GM19463 (cell line): ENCODE data around the gene TMEM175.

ENCODE experiments used
- ATAC-seq: cut with Tn5 transposase; IDR thresholded peaks from one replicate; pipeline ENCODE4 v1.9.1; 2021; ENCODE audit warnings: mild to moderate bottlenecking, moderate library complexity; ENCODE audit not compliant: unreplicated experiment

The TMEM175 gene

DNA sequence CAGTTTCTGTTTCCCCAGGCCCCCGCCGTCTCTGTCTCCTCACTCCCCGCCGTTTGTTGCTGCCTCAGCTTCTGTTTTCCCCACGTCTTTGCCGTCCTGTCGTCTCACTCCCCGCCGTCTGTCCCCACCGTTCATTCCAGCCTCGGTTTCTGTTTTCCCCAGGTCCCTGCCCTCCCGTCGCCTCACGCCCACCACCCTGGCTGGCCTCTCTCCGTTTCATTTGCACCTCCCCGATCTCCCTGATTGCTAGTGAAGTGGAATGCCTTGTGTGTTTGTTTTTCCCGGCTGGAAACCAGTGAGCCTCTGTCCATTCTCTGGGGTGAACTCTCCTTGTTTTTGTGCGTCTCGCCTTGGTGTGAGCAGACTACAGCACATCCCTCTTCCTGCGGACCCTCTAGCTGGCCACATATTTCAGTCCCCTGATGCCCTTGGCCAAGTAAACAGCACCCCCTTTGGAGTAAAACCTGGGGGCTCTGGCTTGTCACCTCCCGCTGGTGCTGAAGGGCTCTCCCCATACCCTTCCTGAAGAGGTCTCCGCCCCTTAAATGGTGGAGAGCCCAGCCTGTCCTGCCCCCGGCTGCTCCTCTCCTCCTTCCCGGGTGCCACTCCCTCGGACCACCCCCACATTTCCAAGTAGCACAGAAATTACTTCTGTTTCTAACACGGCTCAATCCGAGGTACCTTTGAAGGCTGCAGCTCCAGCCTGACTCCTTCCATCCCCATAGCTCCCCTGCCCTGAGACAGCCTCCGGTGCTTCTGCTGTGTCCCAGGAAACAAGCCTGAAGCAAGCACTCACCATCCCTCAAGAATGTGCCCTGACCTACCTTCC lies 13.2 kb downstream of the TMEM175 start:
- no peak for ATAC-seq

DNA sequence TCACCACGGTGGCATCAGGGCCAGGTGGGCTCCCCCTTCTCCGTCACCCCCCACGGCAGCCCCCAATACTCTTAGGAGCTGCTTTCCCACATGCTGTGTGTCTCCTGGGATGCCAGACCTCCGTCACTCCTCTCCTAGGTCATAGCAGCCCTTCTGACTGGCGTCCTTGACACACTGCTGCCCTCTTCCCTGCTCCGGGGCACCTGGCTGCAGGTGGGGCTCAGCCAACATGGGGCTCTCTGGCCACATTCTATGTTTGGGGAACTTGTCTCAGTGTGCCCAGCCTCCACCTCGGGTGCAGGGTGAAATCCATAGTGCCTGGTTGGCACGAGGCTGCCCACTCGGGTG lies 13.8 kb downstream of the TMEM175 start:
- ATAC-seq = no peak

DNA sequence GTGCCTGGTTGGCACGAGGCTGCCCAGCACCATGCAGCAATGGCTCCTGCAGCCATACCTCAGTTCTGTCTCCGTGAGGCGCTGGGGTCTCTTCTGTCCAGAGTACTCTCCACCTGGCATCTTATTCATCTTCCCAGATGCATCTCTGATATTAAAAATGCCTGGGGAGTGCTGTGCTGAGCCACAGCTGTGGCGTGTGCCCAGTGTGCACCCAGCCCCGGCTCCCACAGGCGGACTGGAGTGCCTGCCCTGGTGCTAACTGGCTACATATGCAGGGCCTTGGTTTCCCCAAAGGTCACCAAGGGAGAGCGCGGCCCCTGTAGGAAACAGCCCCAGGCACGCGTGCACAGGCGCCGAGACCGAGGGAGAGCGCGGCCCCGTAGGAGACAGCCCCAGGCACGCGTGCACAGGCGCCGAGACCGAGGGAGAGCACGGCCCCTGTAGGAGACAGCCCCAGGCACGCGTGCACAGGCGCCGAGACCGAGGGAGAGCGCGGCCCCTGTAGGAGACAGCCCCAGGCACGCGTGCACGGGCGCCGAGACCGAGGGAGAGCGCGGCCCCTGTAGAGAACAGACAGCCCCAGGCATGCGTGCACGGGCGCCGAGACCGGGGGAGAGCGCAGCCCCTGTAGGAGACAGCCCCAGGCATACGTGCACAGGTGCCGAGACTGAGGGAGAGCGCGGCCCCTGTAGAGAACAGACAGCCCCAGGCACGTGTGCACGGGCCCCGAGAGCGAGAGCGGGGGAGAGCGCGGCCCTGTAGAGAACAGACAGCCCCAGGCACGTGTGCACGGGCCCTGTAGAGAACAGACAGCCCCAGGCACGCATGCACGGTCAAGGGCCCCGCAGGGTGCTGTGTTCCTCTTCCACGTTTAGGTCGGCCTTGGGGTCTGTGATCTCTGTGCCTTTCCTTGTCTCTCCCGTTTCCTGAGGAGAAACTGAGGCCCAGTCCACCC lies 14.5 kb downstream of the TMEM175 start:
- no peak for ATAC-seq

DNA sequence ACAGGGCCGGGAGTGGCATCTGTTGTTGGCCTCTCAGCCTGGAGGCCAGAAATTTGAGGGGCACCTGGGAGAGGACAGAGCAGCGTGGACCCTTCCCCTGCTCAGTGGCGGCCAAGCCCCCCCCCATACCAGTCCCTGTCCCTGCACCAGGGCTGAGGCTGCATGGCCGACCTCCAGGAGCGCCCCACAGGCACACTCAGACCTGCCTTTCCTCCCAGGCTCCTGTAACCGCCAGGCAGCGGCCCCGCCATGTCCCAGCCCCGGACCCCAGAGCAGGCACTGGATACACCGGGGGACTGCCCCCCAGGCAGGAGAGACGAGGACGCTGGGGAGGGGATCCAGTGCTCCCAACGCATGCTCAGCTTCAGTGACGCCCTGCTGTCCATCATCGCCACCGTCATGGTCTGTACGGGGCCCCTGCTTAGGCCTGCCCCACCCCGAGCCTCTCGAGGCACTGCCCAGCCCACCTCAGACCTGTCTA lies 15.3 kb downstream of the TMEM175 start:
- ATAC-seq = no peak

DNA sequence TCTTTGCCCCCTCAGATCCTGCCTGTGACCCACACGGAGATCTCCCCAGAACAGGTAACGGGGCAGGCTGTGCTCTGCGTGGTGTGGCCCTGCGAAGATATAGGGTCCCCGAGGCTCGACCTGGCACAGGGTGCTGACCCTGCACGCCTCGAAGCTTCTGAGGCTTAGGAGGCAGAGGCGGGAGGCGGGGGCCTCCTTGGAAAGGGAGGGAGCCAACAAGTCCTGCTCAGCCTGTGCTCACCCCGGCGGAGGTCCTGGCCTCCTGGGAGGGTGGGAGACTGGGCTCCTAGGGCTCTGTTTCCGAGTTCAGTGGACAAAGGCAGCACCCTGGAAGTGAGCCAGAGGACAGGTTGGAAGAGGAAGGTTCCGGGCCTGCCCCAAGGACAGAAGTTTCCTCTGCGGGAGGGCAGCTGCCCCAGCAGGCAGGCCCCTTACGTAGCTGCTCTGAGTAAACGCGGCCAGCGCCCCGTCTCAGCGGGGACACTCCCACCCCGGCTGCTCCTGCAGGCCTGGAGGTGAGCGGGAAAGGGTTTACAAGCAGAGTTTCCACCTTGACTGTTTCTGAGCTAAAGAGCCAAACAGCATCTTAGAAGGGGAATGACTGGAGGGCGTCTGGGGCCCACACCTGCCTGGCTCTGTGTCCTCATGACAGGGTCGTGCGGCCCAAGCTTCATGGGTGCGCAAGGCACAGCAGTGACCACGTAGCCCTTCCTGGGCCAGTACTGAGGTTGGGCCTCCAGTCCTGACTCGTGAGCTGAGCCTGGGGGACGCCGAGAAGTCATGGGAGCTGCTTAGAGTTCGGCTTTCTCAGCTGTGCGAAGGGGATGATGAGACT lies 16.1 kb downstream of the TMEM175 start:
- no peak for ATAC-seq

DNA sequence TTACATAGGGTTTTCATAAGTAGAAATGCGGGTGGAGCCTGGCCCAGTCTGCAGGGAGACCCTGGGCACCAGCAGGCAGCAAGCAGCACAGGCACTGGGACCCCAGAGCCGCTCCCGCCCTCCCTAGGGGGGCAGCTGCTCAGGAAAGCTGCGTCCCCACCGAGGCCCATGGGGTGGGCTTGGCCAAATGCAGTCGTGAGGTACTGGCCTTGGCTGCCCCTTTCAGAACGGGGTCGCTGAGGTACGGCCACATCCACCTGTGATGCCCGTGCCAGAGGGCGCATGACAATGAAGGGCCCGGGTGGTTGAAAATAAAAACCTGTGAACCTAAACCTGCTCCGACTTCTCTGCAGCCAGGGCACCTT lies 16.7 kb downstream of the TMEM175 start:
- ATAC-seq = no peak

DNA sequence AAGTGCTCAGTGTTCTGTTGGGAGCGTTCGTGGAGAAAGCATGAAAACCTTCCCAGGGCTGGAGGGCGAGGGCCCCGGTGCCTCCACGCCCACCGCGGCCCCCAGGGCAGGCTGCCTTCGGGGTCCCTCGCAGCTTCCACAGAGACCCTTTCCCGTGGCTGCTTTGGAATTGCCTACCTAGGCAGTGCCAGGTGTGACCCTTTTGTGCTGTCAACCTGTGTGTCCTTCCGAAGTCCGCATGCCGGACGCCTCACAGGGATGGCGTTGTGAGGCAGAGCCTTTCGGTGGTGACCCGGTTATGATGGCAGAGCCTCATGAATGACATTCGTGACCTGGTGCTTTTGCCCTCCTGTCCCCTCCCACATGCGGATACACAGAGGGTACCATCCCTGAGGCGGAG lies 17.4 kb downstream of the TMEM175 start:
- ATAC-seq = no peak

DNA sequence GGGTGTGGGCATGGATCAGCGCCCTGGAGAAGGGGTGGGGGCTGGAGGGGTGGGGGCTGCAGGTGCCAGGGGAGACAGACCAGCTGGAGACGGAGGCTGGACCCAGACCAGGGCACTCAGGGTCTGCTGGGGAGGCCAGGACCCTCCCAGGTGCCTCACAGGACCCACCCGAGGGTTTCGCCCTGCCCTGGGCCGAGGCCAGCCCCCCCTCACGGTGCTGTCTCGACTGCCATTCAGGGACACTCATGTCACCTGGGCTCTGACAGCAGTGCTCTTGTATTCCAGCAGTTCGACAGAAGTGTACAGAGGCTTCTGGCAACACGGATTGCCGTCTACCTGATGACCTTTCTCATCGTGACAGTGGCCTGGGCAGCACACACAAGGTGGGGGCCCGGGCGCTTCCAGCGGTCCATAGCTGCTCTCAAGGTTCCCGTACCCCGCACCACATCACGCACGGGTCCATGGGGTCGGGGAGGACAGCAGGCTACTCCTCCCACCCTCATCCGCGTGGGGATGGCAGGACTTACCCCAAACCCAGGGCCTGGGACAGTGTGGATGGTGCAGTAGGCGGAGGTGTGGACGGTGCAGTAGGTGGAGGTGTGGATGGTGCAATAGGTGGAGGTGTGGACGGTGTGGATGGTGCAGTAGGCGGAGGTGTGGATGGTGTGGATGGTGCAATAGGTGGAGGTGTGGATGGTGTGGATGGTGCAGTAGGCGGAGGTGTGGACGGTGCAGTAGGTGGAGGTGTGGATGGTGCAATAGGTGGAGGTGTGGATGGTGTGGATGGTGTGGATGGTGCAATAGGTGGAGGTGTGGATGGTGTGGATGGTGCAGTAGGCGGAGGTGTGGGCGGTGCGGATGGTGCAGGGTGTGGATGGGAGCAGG lies 18.1 kb downstream of the TMEM175 start:
- no peak for ATAC-seq

DNA sequence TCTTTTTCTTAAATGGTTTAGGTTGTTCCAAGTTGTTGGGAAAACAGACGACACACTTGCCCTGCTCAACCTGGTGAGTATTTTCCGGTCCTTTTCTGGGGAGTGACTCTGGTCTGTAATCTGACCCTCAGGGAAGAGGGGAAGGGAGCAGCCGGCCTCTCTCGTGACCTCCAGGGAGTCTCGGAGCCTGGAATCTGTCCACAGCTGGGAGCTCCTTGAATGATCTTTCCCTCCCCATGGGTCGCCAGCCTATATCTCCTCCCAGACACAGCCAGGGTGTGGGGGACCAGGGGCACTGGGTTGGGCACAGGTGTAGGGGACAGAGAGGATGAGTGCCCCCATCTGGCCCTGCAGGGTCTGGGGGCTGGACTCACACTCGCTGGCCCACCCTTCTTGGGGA lies 18.9 kb downstream of the TMEM175 start:
- ATAC-seq = no peak

DNA sequence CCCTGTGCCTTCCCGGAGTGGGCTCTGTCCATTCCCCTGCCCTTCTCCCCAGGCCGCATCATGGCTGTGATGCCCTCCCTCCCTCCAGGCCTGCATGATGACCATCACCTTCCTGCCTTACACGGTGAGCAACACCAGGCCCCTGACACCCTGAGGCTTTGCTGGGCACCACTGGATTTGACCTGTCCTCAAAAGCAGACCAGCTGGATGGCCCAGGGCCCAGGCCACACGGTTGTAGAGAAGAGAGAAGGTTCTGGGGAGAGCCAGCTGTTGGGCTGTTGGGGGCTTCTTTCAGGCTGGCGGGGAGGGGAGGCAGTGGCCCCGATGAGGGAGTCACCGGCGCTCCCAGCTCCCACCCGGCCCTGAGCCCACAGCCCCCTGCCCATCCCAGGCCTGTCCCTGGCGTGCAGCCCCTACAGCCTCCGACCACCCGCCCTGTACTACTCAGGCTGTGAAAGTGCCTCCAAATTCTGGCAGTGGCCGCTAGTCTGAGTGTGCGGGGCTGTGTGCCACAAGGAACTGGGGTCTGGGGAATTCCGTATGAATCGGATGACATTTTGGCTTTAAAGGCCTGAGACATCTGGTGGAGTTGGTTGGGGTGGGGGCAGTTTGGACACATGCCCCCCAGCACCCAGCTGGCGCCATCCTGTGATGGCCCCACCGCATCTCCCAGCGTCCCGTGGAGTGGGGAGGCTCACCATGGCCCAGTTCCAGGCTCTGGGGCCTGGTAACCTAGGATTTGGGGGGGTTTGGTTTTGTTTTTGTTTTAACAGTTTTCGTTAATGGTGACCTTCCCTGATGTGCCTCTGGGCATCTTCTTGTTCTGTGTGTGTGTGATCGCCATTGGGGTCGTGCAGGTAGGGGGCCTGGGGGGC lies 19.6 kb downstream of the TMEM175 start:
- ATAC-seq = no peak

DNA sequence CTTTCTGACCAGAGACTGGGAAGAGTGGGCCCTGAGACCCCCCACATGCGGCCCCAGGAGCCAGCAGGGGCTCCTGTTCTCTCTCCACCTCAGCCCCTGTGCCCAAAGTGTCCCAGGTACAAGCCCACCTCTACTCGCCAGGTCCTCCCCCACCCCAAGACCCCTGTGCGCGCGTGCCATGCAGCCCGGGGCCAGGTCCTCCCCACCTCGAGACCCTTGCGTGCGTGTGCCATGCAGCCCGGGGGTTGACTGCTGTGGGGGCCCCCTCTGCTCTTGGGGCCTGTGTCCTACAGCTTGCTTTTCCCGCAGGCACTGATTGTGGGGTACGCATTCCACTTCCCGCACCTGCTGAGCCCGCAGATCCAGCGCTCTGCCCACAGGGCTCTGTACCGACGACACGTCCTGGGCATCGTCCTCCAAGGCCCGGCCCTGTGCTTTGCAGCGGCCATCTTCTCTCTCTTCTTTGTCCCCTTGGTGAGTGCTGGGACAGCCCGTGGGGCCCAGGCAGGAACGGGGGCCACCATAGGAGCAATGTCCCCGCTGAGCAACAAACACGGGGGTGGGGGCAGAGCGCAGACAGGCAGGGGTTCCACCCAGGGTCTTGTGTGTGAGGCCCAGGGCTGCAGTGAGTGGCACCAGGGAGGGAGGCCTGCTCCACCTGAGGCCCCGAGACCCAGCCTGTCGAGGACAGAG lies 20.8 kb downstream of the TMEM175 start:
- ATAC-seq = no peak

DNA sequence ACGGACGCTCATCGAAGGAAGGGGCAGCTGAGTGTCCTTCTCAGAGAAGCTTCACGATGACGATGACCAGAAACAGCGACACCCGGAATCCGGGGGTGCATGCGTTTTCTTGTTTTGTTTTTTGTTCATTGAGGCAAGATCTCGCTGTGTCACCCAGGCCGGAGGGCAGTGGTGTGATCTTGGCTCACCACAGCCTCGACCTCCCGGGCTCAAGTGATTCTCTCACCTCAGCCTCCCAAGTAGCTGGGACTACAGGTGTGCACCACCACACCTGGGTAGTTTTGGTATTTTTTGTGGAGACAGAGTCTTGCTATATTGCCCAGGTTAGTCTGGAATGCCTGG lies 21.3 kb downstream of the TMEM175 start:
- ATAC-seq = no peak

DNA sequence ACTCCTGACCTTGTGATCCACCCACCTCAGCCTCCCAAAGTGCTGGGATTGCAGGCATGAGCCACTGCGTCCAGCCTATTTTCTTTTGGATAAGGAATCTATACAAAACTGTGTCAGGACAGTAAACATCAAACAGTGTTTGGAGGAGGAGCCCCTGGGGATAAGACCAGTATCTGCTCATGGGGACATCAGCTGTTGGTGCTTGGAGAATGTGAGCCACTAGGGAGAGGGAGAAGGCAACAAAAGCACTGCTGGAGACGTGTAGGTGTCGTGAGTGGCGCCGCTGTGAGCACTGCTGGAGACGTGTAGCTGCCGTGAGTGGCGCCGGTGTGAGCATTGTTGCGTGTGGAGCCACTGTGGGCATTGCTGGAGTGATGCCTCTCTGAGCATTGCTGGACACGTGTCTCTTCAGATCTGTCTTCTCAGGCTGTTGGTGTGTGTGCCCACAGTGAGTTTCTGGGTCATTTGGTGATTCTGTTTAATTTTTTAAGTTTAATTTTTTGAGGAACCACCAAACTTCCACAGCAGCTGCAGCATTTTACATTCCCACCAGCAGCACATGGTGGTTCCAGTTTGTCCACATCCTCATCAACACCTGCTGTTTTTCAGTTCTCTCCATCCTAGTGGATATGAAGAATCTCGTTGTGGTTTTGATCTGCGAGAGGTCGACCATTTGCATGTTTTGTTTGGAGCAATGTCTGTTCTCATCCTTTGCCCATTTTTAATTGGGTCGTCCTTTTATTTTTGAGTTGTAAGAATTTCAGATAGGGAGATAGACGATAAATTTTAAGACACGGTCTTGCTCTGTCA lies 22.2 kb downstream of the TMEM175 start:
- ATAC-seq = no peak

DNA sequence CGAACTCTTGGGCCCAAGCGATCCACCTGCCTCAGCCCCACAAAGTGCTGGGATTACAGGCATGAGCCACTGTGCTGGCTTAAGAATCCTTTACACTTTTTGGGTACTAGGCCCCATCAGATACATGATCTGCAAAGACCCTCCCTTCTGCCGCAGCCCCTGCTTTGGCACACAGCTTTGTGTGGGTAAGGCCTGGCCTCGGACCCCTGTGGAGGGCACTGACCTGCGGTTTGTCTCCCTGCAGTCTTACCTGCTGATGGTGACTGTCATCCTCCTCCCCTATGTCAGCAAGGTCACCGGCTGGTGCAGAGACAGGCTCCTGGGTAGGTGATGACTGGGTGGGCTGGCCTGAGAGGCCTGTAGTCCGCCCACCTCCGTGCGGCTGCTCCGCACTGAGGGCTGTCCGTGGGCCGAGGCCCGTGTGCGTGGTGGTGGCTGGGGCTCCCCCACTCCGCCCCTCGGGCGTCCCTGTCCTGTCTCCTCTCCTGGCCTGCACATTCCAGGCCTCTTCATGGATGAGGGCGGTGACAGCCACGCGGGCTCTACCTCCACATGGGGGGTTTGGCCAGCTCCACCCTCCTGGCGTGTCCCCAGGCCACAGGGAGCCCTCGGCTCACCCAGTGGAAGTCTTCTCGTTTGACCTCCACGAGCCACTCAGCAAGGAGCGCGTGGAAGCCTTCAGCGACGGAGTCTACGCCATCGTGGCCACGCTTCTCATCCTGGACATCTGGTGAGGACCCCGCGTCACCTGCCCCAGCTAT lies 23.1 kb downstream of the TMEM175 start:
- ATAC-seq = no peak

DNA sequence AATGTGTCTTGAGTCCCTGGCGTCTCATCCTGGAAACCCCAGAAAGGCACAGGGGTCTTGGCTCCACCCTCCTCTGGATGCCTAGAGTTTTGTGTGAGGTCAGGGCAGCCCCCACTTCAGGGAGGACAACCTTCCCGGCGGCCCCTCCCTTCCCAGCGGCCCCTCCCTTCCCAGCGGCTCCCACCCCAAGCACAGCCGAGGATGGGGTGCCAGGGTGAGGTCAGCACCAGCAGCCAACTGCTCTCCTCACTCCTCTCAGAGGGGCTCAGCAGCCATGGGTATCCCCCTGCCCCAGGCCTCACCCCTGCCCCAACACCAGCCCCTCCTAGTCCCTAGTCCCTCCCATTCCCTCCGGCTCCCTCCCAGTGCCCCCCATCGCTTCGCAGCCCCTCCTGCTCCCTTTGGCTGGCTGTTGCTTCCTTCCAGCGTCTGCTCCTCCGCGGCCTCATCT lies 23.7 kb downstream of the TMEM175 start:
- no peak for ATAC-seq

DNA sequence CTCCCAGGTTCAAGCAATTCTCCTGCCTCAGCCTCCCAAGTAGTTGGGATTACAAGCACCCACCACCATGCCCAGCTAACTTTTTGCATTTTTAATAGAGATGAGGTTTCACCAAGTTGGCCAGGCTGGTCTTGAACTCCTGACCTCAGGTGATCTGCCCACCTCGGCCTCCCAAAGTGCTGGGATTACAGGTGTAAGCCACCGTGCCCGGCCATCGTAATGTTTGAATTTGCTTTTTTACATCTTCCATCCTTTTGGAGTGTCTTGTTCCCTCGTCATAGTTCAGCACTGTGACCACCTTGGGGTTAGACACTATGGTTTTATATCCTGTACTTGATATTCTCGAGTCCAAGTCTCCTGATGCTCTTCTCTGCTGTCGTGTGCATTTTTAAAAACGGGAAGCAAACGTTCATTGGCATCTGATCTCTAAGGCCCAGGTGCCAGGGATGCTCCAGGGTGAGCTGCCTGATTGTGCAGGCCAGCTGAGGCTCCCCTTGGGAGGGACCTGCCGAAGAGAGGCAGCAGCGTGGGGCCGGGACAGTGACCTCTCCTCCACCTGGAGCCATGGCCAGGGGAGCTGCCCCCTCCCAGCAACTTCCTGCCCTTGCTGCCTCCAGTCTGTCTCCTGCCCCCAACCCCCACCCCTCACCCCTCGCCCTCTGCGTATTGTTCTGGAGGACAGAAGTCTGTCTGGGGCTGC lies 24.4 kb downstream of the TMEM175 start:
- no peak for ATAC-seq

DNA sequence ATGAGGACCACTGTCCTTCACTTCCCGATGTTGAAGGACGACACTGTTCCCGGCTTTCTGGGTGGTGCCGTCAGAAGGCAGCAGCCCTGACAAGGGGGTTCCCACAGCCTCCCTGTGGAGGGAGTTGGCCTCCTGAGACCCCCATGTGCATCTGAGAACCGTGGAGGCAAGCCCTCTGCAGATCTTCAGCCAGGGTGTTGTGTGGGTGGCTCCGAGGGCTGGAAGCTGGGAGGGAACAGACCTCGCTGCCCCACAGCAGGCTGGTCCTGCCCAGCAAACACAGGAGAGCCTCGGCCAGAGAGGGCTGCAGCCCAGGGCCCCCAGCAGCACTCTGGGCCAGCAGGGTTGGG lies 24.9 kb downstream of the TMEM175 start:
- no peak for ATAC-seq
